ENCODE data around the gene FITM1.

- TF ChIP-seq ZFX (IDR thresholded peaks at IDR 0.05; ENCODE audit: borderline replicate concordance), result no peak
- TF ChIP-seq CTCF (IDR thresholded peaks at IDR 0.05), result no peak
These were observed 7.3 kb downstream of the FITM1 start for GRCh38 chr14:24137529-24138395.

Data from 22Rv1 (cell line).